ENCODE measurements around the gene AURKB.

Gene AURKB

DNA sequence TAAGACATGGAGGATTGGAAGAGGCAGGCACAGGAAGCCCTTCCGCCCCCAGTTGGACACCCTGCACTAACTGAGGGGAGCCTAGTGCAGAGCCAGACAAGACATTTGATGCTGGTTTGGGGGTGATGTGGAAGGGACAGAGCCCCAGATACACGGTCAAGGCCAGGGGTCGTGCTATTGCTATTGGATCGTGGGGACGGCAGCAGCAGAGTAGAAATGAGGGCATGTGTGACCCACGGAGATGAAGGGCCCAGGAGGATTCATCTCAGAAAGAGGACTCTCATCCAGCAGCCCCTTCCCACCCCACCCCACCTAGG lies 45.6 kb downstream of the AURKB start:
- TF ChIP-seq, protein P1, sequence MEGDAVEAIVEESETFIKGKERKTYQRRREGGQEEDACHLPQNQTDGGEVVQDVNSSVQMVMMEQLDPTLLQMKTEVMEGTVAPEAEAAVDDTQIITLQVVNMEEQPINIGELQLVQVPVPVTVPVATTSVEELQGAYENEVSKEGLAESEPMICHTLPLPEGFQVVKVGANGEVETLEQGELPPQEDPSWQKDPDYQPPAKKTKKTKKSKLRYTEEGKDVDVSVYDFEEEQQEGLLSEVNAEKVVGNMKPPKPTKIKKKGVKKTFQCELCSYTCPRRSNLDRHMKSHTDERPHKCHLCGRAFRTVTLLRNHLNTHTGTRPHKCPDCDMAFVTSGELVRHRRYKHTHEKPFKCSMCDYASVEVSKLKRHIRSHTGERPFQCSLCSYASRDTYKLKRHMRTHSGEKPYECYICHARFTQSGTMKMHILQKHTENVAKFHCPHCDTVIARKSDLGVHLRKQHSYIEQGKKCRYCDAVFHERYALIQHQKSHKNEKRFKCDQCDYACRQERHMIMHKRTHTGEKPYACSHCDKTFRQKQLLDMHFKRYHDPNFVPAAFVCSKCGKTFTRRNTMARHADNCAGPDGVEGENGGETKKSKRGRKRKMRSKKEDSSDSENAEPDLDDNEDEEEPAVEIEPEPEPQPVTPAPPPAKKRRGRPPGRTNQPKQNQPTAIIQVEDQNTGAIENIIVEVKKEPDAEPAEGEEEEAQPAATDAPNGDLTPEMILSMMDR (IDR thresholded peaks at IDR 0.05): no peak

DNA sequence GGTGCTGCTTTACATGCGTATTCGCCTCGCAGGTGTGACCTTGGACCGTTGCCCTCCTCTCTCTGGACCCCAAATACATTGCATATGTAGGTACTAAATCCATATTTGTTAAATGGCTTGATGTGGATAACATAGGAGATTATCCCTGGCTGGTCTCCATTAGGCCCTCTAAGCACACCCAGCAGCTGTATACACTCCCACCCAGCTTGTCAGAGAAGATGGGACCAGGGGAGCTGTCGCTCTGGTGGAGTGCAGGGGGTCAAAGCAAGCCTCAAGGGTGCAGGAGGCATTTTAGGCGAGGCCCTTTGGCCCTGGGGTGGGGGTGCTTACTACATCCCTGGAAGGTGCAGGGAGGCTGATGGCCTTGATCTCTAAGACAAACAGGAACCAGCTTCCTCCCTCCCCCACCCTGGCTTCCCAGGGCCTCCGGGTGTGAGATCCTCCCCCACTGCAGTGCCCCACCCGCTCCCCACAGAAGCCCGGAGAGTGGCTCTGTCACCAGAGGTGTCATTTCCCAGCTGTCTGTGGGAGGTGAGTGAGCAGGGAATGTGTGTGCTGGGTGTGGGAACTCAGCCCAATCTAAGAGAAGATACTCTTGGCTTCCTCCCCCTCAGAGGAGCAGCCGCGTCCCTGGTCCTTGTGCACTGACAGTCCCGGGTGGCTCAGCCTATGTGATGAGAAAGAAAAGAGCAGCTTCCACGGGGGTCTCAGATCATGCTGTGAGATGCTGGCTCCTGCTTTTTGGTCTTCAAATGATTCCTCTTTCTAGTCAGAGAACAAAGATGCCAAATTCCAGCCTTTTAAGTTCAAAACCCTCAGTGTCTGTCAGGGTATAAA lies 46.2 kb downstream of the AURKB start:
- TF ChIP-seq, protein P1 (IDR thresholded peaks at IDR 0.05): no peak

DNA sequence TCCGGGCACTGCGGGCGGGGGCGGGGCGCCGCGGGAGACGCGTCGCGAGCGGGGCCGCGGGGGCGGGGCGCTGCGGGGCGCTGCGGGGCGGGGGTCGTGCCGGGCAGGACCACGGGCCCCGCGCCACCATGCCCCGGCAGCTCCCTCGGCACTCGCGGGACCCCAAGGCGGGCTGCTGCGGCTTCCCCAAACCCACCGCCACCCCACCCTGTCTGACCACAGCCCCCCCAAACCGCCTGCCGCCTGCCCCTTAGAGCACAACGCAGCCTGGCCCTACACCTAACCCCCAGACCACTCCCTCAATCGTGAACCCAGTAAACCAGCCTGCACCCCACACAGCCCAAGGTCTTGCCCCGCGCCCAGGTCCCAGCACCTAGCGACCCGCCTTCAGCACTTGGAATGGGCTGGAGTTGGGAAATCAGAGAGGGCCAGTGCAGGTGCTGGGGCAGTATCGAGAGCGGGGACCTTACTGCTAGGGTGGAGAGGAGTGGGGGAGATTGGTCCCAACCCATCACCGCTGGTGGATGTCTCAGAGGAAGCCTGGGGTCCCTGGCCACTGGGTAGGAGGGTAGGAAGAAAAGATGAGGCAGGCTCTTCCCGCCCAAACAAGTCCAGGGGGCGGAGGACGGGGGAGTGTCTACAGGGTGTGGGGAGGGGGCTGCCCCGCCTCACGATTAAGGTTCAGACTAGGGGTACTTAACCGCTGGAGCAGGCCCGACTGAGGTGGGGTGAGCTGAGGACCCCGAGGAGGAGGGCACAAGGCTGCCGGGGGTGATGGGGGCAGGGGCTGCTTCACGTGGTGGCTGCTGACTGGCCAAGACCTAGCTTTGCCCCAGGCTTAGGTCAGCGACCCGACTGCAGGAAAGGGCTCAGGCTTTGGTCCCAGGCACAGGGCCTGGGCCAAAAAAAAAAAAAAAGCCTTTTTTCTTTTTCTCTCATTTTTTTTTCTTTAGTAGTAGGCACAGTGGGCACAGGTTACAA lies 47.1 kb downstream of the AURKB start:
- TF ChIP-seq, protein P1 (IDR thresholded peaks at IDR 0.05): no peak

DNA sequence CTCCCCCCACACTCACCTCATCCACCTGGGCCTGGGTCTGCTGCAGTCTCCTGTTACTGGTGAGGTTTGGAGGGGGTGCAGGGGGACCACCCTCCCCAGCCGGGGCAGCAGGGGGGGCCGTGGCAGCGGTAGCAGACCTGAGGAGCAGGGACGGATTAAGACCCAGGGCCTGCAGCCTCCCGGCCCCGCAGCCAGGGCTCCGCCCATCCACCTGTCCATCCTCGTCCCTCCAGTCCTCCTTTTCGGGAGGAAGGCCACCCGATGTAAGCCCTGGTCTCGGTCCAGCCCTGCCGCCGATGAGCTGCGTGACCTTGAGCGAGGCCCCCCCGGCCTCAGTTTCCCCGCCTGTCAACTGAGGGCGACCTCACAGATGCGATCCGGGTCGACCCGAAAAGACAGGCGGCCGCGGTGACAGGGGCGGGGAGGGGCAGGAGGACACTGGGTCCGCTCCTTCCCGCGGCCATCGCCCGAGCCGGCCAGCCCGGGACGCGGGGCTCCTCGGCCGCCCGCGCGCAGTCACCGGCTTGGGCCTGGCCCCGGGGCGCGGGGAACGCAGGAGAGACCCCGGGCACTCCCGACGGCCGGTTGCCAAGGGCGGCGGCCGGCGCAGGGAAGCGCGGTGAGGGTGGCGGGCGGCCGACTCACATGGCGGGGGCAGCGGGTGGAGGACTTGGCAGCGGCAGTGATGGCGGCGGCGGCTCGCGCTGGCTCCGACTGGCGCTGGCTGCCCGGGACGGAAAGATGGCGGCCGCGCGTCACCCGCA lies 48.0 kb downstream of the AURKB start, which contains the start of gene VAMP2:
Gene VAMP2 (minus strand): TSS at position 716 of the 764 bp plus-strand sequence. CDS start 69 bp downstream, at position 647.
- TF ChIP-seq, protein P1 (IDR thresholded peaks at IDR 0.05): no peak

DNA sequence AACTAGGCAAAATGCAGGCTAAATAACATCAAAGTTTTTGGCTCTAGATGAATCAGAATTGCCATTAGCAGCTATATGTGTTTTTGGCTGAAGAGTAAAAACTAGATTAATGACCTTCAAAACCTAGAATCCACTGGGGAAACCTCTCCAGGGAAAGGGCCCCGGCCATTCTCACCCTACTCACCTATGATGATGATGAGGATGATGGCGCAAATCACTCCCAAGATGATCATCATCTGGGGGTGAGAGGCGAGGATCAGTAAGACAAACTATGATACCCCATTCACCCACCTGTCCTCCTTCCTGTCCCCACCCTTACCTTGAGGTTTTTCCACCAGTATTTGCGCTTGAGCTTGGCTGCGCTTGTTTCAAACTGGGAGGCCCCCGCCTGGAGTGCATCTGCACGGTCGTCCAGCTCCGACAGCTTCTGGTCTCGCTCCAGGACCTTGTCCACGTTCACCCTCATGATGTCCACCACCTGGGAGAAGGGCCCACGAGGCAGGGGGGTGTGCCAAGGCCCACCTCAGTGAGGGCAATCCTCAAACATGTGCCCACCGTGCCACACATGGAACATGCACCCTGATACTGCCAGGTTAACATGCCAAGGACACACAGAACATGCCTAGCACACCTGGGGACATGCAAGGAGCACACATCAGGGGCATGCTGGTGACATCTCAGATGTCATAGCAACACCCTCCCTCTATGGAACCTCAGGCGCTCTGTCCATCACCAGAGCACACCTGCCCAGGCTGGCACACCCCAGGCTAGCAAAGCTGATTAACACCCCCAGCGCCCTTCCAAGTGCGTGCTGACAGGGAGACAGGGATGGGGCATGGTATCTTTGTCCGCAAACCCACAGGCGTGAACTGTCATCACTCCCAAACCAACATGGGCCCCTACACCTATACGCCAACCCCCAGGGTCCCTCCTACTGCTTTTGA lies 48.8 kb downstream of the AURKB start:
- TF ChIP-seq, protein P1 (IDR thresholded peaks at IDR 0.05): no peak

DNA sequence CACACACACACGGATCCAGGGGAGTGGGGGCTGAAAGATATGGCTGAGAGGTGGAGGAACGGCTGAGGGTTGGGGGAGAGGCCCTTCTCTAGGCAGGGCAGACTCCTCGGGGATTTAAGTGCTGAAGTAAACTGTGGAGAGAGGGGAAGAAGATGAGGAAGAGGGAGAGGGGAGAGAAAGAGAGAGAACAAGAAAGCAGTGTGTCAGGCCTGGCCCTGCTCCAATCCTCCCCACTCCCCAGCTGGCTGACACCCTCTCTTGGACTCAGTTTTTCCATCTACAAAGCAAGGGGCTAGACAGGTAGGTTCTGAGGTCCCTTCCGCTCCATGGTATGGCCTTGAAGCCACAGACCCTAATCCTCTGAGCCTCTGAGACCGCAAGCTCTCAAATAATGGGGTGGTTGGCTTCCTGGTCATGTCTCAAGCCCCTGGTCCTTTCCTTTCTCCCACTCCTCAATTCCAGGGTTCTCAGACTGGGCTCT lies 49.6 kb downstream of the AURKB start:
- TF ChIP-seq, protein P1 (IDR thresholded peaks at IDR 0.05): no peak
